IPS-NIHi11 (cell line): ENCODE measurements around the gene SHROOM4.
A peak's percentile ranks its signal among the peaks of the same experiment; 100 is the strongest.

Experiments used
- DNase-seq: peaks from one replicate; pipeline ENCODE4 v3.0.0; 2012; ENCODE audit warnings: mixed read lengths, low spot score

Gene SHROOM4

GRCh38 chrX:50780144-50780543, 33.9 kb downstream of the SHROOM4 start:
- DNase-seq: no peak

GRCh38 chrX:50779694-50780093, 34.3 kb downstream of the SHROOM4 start:
- peak; percentile 4 for DNase-seq

- no peak for DNase-seq
Observed at GRCh38 chrX:50778272-50778671, 35.7 kb downstream of the SHROOM4 start.

- DNase-seq: no peak
Observed at GRCh38 chrX:50776248-50776647, 37.7 kb downstream of the SHROOM4 start.

- DNase-seq: no peak
Observed at GRCh38 chrX:50771382-50771781, 42.6 kb downstream of the SHROOM4 start.

- DNase-seq: peak; percentile 8
Observed at GRCh38 chrX:50770702-50771101, 43.3 kb downstream of the SHROOM4 start.

- DNase-seq: no peak
Observed at GRCh38 chrX:50769389-50770063, 44.5 kb downstream of the SHROOM4 start.

- DNase-seq: no peak
Observed at GRCh38 chrX:50768801-50769200, 45.2 kb downstream of the SHROOM4 start.

GRCh38 chrX:50765986-50766385, 48.0 kb downstream of the SHROOM4 start:
- DNase-seq: no peak

- DNase-seq: no peak
Observed at GRCh38 chrX:50762578-50762977, 51.4 kb downstream of the SHROOM4 start.

GRCh38 chrX:50756276-50756675, 57.7 kb downstream of the SHROOM4 start:
- no peak for DNase-seq

GRCh38 chrX:50751091-50751490, 62.9 kb downstream of the SHROOM4 start:
- no peak for DNase-seq

- peak; percentile 33 for DNase-seq
Observed at GRCh38 chrX:50747471-50747900, 66.5 kb downstream of the SHROOM4 start.

- no peak for DNase-seq
Observed at GRCh38 chrX:50736656-50737055, 77.3 kb downstream of the SHROOM4 start.

- DNase-seq: no peak
Observed at GRCh38 chrX:50726296-50726695, 87.7 kb downstream of the SHROOM4 start.

GRCh38 chrX:50725310-50725709, 88.7 kb downstream of the SHROOM4 start:
- no peak for DNase-seq

- DNase-seq: no peak
Observed at GRCh38 chrX:50723006-50723405, 91.0 kb downstream of the SHROOM4 start.

GRCh38 chrX:50721764-50722521, 92.1 kb downstream of the SHROOM4 start:
- no peak for DNase-seq

GRCh38 chrX:50719614-50720013, 94.4 kb downstream of the SHROOM4 start:
- DNase-seq: no peak

- no peak for DNase-seq
Observed at GRCh38 chrX:50718776-50719175, 95.2 kb downstream of the SHROOM4 start.

- no peak for DNase-seq
Observed at GRCh38 chrX:50716706-50717105, 97.3 kb downstream of the SHROOM4 start.

GRCh38 chrX:50712777-50713176, 101.2 kb downstream of the SHROOM4 start:
- DNase-seq: no peak

GRCh38 chrX:50711907-50712306, 102.1 kb downstream of the SHROOM4 start:
- no peak for DNase-seq
